ENCODE data around the gene NUDT21.
A peak's percentile ranks its signal among the peaks of the same experiment; 100 is the strongest.

Gene NUDT21

GRCh38 chr16:56424791-56425438 is 26.2 kb downstream of the NUDT21 start:
- H2AK5ac ChIP-seq (ENCODE audit: low read length, severe bottlenecking) = no peak overlapping the region
- H3K9ac ChIP-seq (ENCODE audit: low read length) = peak overlapping the region; percentile 91
- H3K4me3 ChIP-seq (ENCODE audit: insufficient read depth in 1 of 2, low read depth in 1 of 2, low read length in 2 of 2) = peak overlapping the region; percentile 84 to 96
- peak overlapping the region; percentile 84 for H4K8ac ChIP-seq (ENCODE audit: low read length)
- peaks cover 8% of the 10 kb centered on the region for H3K79me1 ChIP-seq (replicated peaks; ENCODE audit: low read length, poor library complexity, severe bottlenecking)
- WGBS = 1% methylated on average over 70 of the region's 79 CpGs
- DNase-seq = peak; percentile 21
- no peak overlapping the region for H2BK12ac ChIP-seq (ENCODE audit: low read length in 2 of 2)
- peaks cover 8% of the 10 kb centered on the region for H3K4me1 ChIP-seq (ENCODE audit: control insufficient read depth, insufficient read depth, low read depth, low read length)
- peak overlapping the region; percentile 81 for H2AFZ ChIP-seq (ENCODE audit: low read depth, low read length)
- H4K91ac ChIP-seq (ENCODE audit: low read length) = peak overlapping the region; percentile 72
- H3K9me3 ChIP-seq (ENCODE audit: control insufficient read depth, low read length) = no peaks in the 10 kb centered on the region
- H3K4me2 ChIP-seq (ENCODE audit: low read length, poor library complexity, severe bottlenecking) = peak overlapping the region; percentile 81
- H3K23ac ChIP-seq (ENCODE audit: low read length in 2 of 2) = no peak overlapping the region
- H3K14ac ChIP-seq (ENCODE audit: low read length in 2 of 2) = peak overlapping the region; percentile 83 to 92
- peak overlapping the region; percentile 96 to 97 for H3K18ac ChIP-seq (ENCODE audit: low read depth in 1 of 2, low read length in 2 of 2)
- H3K36me3 ChIP-seq (ENCODE audit: control insufficient read depth in 1 of 2, insufficient read depth in 2 of 2, low read depth in 1 of 2, low read length in 2 of 2) = peaks cover 2 to 7% of the 10 kb centered on the region in 2 experiments
- no peaks in the 10 kb centered on the region for H3K27me3 ChIP-seq (ENCODE audit: control insufficient read depth in 1 of 2, insufficient read depth in 1 of 2, low read length in 2 of 2)
- H2BK15ac ChIP-seq (ENCODE audit: low read depth, poor library complexity, severe bottlenecking) = peak overlapping the region; percentile 77
- peak overlapping the region; percentile 87 to 88 for H3K4ac ChIP-seq (ENCODE audit: low read depth in 1 of 2, low read length in 2 of 2)
- no peak overlapping the region for H3K27ac ChIP-seq (ENCODE audit: low read length, poor library complexity, severe bottlenecking)
- H2BK5ac ChIP-seq (ENCODE audit: low read depth, low read length, poor library complexity, severe bottlenecking) = no peak overlapping the region
- peak overlapping the region; percentile 85 for H2BK120ac ChIP-seq (ENCODE audit: low read depth, low read length)

GRCh38 chr16:56424404-56424764 is 26.7 kb downstream of the NUDT21 start:
- H3K4ac ChIP-seq (ENCODE audit: low read depth in 1 of 2, low read length in 2 of 2) = no peak overlapping the region
- H4K8ac ChIP-seq (ENCODE audit: low read length) = no peak overlapping the region
- peak overlapping the region; percentile 91 for H3K9ac ChIP-seq (ENCODE audit: low read length)
- peaks cover 1 to 2% of the 10 kb centered on the region in 2 experiments for H3K36me3 ChIP-seq (ENCODE audit: control insufficient read depth in 1 of 2, insufficient read depth in 2 of 2, low read depth in 1 of 2, low read length in 2 of 2)
- peak overlapping the region; percentile 81 for H3K4me2 ChIP-seq (ENCODE audit: low read length, poor library complexity, severe bottlenecking)
- H3K27me3 ChIP-seq (ENCODE audit: control insufficient read depth in 1 of 2, insufficient read depth in 1 of 2, low read length in 2 of 2) = no peaks in the 10 kb centered on the region
- peaks cover 9% of the 10 kb centered on the region for H3K79me1 ChIP-seq (replicated peaks; ENCODE audit: low read length, poor library complexity, severe bottlenecking)
- H2BK15ac ChIP-seq (ENCODE audit: low read depth, poor library complexity, severe bottlenecking) = no peak overlapping the region
- H3K4me3 ChIP-seq (ENCODE audit: insufficient read depth in 1 of 2, low read depth in 1 of 2, low read length in 2 of 2) = peak overlapping the region; percentile 84 to 96
- no peak overlapping the region for H2BK5ac ChIP-seq (ENCODE audit: low read depth, low read length, poor library complexity, severe bottlenecking)
- no peak overlapping the region for H4K91ac ChIP-seq (ENCODE audit: low read length)
- peak overlapping the region in 1 of 2 experiments; percentile 97 for H3K18ac ChIP-seq (ENCODE audit: low read depth in 1 of 2, low read length in 2 of 2)
- no peak overlapping the region for H2AFZ ChIP-seq (ENCODE audit: low read depth, low read length)
- no peak overlapping the region for H2BK120ac ChIP-seq (ENCODE audit: low read depth, low read length)
- no peak overlapping the region for H3K23ac ChIP-seq (ENCODE audit: low read length in 2 of 2)
- peak overlapping the region in 1 of 2 experiments; percentile 11 for H2BK12ac ChIP-seq (ENCODE audit: low read length in 2 of 2)
- DNase-seq = peak; percentile 25
- H3K27ac ChIP-seq (ENCODE audit: low read length, poor library complexity, severe bottlenecking) = no peak overlapping the region
- no peak overlapping the region for H2AK5ac ChIP-seq (ENCODE audit: low read length, severe bottlenecking)
- peaks cover 8% of the 10 kb centered on the region for H3K4me1 ChIP-seq (ENCODE audit: control insufficient read depth, insufficient read depth, low read depth, low read length)
- H3K14ac ChIP-seq (ENCODE audit: low read length in 2 of 2) = no peak overlapping the region
- no peaks in the 10 kb centered on the region for H3K9me3 ChIP-seq (ENCODE audit: control insufficient read depth, low read length)
- 1% methylated on average over 14 of the region's 16 CpGs for WGBS

- no peak overlapping the region for H2BK120ac ChIP-seq (ENCODE audit: low read depth, low read length)
- H2AK5ac ChIP-seq (ENCODE audit: low read length, severe bottlenecking) = no peak overlapping the region
- peak overlapping the region in 1 of 2 experiments; percentile 21 for H3K18ac ChIP-seq (ENCODE audit: low read depth in 1 of 2, low read length in 2 of 2)
- H3K14ac ChIP-seq (ENCODE audit: low read length in 2 of 2) = no peak overlapping the region
- no peak overlapping the region for H4K8ac ChIP-seq (ENCODE audit: low read length)
- no peak overlapping the region for H3K4ac ChIP-seq (ENCODE audit: low read depth in 1 of 2, low read length in 2 of 2)
- H4K91ac ChIP-seq (ENCODE audit: low read length) = no peak overlapping the region
- H3K4me3 ChIP-seq (ENCODE audit: insufficient read depth in 1 of 2, low read depth in 1 of 2, low read length in 2 of 2) = peak overlapping the region in 1 of 2 experiments; percentile 84
- DNase-seq = peak; percentile 23
- H3K9ac ChIP-seq (ENCODE audit: low read length) = peak overlapping the region; percentile 91
- H3K23ac ChIP-seq (ENCODE audit: low read length in 2 of 2) = no peak overlapping the region
- H2BK12ac ChIP-seq (ENCODE audit: low read length in 2 of 2) = no peak overlapping the region
- no peaks in the 10 kb centered on the region for H3K9me3 ChIP-seq (ENCODE audit: control insufficient read depth, low read length)
- no peak overlapping the region for H2BK15ac ChIP-seq (ENCODE audit: low read depth, poor library complexity, severe bottlenecking)
- WGBS = 38% methylated on average over 7 of the region's 7 CpGs
- H3K27me3 ChIP-seq (ENCODE audit: control insufficient read depth in 1 of 2, insufficient read depth in 1 of 2, low read length in 2 of 2) = no peaks in the 10 kb centered on the region
- H3K27ac ChIP-seq (ENCODE audit: low read length, poor library complexity, severe bottlenecking) = no peak overlapping the region
- no peak overlapping the region for H2AFZ ChIP-seq (ENCODE audit: low read depth, low read length)
- H3K4me1 ChIP-seq (ENCODE audit: control insufficient read depth, insufficient read depth, low read depth, low read length) = peaks cover 8% of the 10 kb centered on the region
- H3K36me3 ChIP-seq (ENCODE audit: control insufficient read depth in 1 of 2, insufficient read depth in 2 of 2, low read depth in 1 of 2, low read length in 2 of 2) = peaks cover 0 to 1% of the 10 kb centered on the region in 2 experiments
- H3K79me1 ChIP-seq (replicated peaks; ENCODE audit: low read length, poor library complexity, severe bottlenecking) = peaks cover 8% of the 10 kb centered on the region
- H2BK5ac ChIP-seq (ENCODE audit: low read depth, low read length, poor library complexity, severe bottlenecking) = no peak overlapping the region
- peak overlapping the region; percentile 81 for H3K4me2 ChIP-seq (ENCODE audit: low read length, poor library complexity, severe bottlenecking)
These were observed 27.3 kb downstream of the NUDT21 start for GRCh38 chr16:56423584-56424403.

- Histone ChIP-seq H3K23ac (ENCODE audit: low read length in 2 of 2) (no peak overlapping the region), H4K91ac (ENCODE audit: low read length) (no peak overlapping the region), H3K18ac (ENCODE audit: low read depth in 1 of 2, low read length in 2 of 2) (no peak overlapping the region), H4K8ac (ENCODE audit: low read length) (no peak overlapping the region), H2AFZ (ENCODE audit: low read depth, low read length) (no peak overlapping the region), H3K14ac (ENCODE audit: low read length in 2 of 2) (no peak overlapping the region), H3K4ac (ENCODE audit: low read depth in 1 of 2, low read length in 2 of 2) (no peak overlapping the region), H3K4me1 (ENCODE audit: control insufficient read depth, insufficient read depth, low read depth, low read length) (peaks cover 8% of the 10 kb centered on the region), H2AK5ac (ENCODE audit: low read length, severe bottlenecking) (peak overlapping the region; percentile 41), H3K79me1 (replicated peaks; ENCODE audit: low read length, poor library complexity, severe bottlenecking) (peaks cover 6% of the 10 kb centered on the region), H2BK5ac (ENCODE audit: low read depth, low read length, poor library complexity, severe bottlenecking) (no peak overlapping the region), H3K36me3 (ENCODE audit: control insufficient read depth in 1 of 2, insufficient read depth in 2 of 2, low read depth in 1 of 2, low read length in 2 of 2) (no peaks in the 10 kb centered on the region), H3K4me3 (ENCODE audit: insufficient read depth in 1 of 2, low read depth in 1 of 2, low read length in 2 of 2) (peak overlapping the region in 1 of 2 experiments; percentile 84), H2BK120ac (ENCODE audit: low read depth, low read length) (no peak overlapping the region), H2BK12ac (ENCODE audit: low read length in 2 of 2) (no peak overlapping the region), H3K27me3 (ENCODE audit: control insufficient read depth in 1 of 2, insufficient read depth in 1 of 2, low read length in 2 of 2) (no peaks in the 10 kb centered on the region), H3K9ac (ENCODE audit: low read length) (peak overlapping the region; percentile 91), H3K4me2 (ENCODE audit: low read length, poor library complexity, severe bottlenecking) (no peak overlapping the region), H3K27ac (ENCODE audit: low read length, poor library complexity, severe bottlenecking) (no peak overlapping the region), H2BK15ac (ENCODE audit: low read depth, poor library complexity, severe bottlenecking) (no peak overlapping the region), H3K9me3 (ENCODE audit: control insufficient read depth, low read length) (no peaks in the 10 kb centered on the region)
- DNase-seq = no peak
- 74% methylated on average over 3 of the region's 4 CpGs for WGBS
These were observed 28.2 kb downstream of the NUDT21 start for GRCh38 chr16:56422896-56423441.
